ENCODE measurements around the gene IRX6. TPM values are rescaled to one million over a fixed set of nuclear protein-coding genes. Genes with fewer than 3 reads are reported as not detected.

Gene IRX6
- polyA plus RNA-seq, 4 donors: 0.30 TPM; not detected in 3

- no peak overlapping the region for H3K4me3 ChIP-seq (ENCODE audit: low read depth in 1 of 3, low read length in 3 of 3)
- no peak overlapping the region for H3K27ac ChIP-seq (ENCODE audit: low read depth in 1 of 3, low read length in 2 of 3)
- H3K4me1 ChIP-seq (ENCODE audit: control insufficient read depth in 3 of 3, insufficient read depth in 2 of 3, low read depth in 1 of 3, low read length in 2 of 3): no peaks in the 10 kb centered on the region
- WGBS, 3 donors: 9 to 16% (median 10%) methylated on average over 12 of the region's 12 CpGs
- FAIRE-seq (no peak), DNase-seq (no peak)
- H3K27me3 ChIP-seq (ENCODE audit: control insufficient read depth in 3 of 3, insufficient read depth in 3 of 3, low read length in 3 of 3): peaks cover 5 to 67% (median 45%) of the 10 kb centered on the region in 3 donors
- H3K36me3 ChIP-seq (ENCODE audit: control insufficient read depth in 3 of 3, insufficient read depth in 2 of 3, low read depth in 1 of 3, low read length in 3 of 3): no peaks in the 10 kb centered on the region
- no peaks in the 10 kb centered on the region for H3K9me3 ChIP-seq (ENCODE audit: control insufficient read depth in 2 of 2, insufficient read depth in 1 of 2, low read depth in 1 of 2, low read length in 1 of 2)
These were observed 1.6 kb downstream of the IRX6 start for GRCh38 chr16:55325458-55326109.

- no peak for FAIRE-seq
- Histone ChIP-seq H3K4me3 (ENCODE audit: low read depth in 1 of 3, low read length in 3 of 3) (no peak overlapping the region), H3K27me3 (ENCODE audit: control insufficient read depth in 3 of 3, insufficient read depth in 3 of 3, low read length in 3 of 3) (peaks cover 5 to 76% (median 53%) of the 10 kb centered on the region in 3 donors), H3K36me3 (ENCODE audit: control insufficient read depth in 3 of 3, insufficient read depth in 2 of 3, low read depth in 1 of 3, low read length in 3 of 3) (no peaks in the 10 kb centered on the region), H3K4me1 (ENCODE audit: control insufficient read depth in 3 of 3, insufficient read depth in 2 of 3, low read depth in 1 of 3, low read length in 2 of 3) (no peaks in the 10 kb centered on the region), H3K9me3 (ENCODE audit: control insufficient read depth in 2 of 2, insufficient read depth in 1 of 2, low read depth in 1 of 2, low read length in 1 of 2) (no peaks in the 10 kb centered on the region), H3K27ac (ENCODE audit: low read depth in 1 of 3, low read length in 2 of 3) (no peak overlapping the region)
- DNase-seq: no peak
- WGBS, 3 donors: 12 to 19% (median 17%) methylated on average over 21 of the region's 21 CpGs
These were observed 2.5 kb downstream of the IRX6 start for GRCh38 chr16:55326261-55327092.

- DNase-seq (no peak), FAIRE-seq (no peak)
- WGBS, 3 donors: 7 to 12% (median 11%) methylated on average over 52 to 55 of the region's 55 CpGs
- Histone ChIP-seq H3K4me3 (ENCODE audit: low read depth in 1 of 3, low read length in 3 of 3) (no peak overlapping the region), H3K27me3 (ENCODE audit: control insufficient read depth in 3 of 3, insufficient read depth in 3 of 3, low read length in 3 of 3) (peaks cover 5 to 80% (median 50%) of the 10 kb centered on the region in 3 donors), H3K9me3 (ENCODE audit: control insufficient read depth in 2 of 2, insufficient read depth in 1 of 2, low read depth in 1 of 2, low read length in 1 of 2) (no peaks in the 10 kb centered on the region), H3K36me3 (ENCODE audit: control insufficient read depth in 3 of 3, insufficient read depth in 2 of 3, low read depth in 1 of 3, low read length in 3 of 3) (no peaks in the 10 kb centered on the region), H3K4me1 (ENCODE audit: control insufficient read depth in 3 of 3, insufficient read depth in 2 of 3, low read depth in 1 of 3, low read length in 2 of 3) (no peaks in the 10 kb centered on the region), H3K27ac (ENCODE audit: low read depth in 1 of 3, low read length in 2 of 3) (no peak overlapping the region)
These were observed 4.9 kb downstream of the IRX6 start for GRCh38 chr16:55328611-55329569.

GRCh38 chr16:55329791-55330428, 5.9 kb downstream of the IRX6 start:
- no peaks in the 10 kb centered on the region for H3K9me3 ChIP-seq (ENCODE audit: control insufficient read depth in 2 of 2, insufficient read depth in 1 of 2, low read depth in 1 of 2, low read length in 1 of 2)
- no peaks in the 10 kb centered on the region for H3K4me1 ChIP-seq (ENCODE audit: control insufficient read depth in 3 of 3, insufficient read depth in 2 of 3, low read depth in 1 of 3, low read length in 2 of 3)
- no peak for FAIRE-seq
- H3K27ac ChIP-seq (ENCODE audit: low read depth in 1 of 3, low read length in 2 of 3): no peak overlapping the region
- no peaks in the 10 kb centered on the region for H3K36me3 ChIP-seq (ENCODE audit: control insufficient read depth in 3 of 3, insufficient read depth in 2 of 3, low read depth in 1 of 3, low read length in 3 of 3)
- DNase-seq: no peak
- H3K4me3 ChIP-seq (ENCODE audit: low read depth in 1 of 3, low read length in 3 of 3): no peak overlapping the region
- peaks cover 2 to 73% (median 47%) of the 10 kb centered on the region in 3 donors for H3K27me3 ChIP-seq (ENCODE audit: control insufficient read depth in 3 of 3, insufficient read depth in 3 of 3, low read length in 3 of 3)
- 31 to 39% (median 32%) methylated on average over 8 of the region's 8 CpGs for WGBS, 3 donors

GRCh38 chr16:55330781-55331647, 7.0 kb downstream of the IRX6 start:
- no peaks in the 10 kb centered on the region for H3K4me1 ChIP-seq (ENCODE audit: control insufficient read depth in 3 of 3, insufficient read depth in 2 of 3, low read depth in 1 of 3, low read length in 2 of 3)
- WGBS, 3 donors: 6 to 12% (median 8%) methylated on average over 53 of the region's 53 CpGs
- H3K27ac ChIP-seq (ENCODE audit: low read depth in 1 of 3, low read length in 2 of 3): no peak overlapping the region
- H3K4me3 ChIP-seq (ENCODE audit: low read depth in 1 of 3, low read length in 3 of 3): no peak overlapping the region
- DNase-seq: no peak
- FAIRE-seq: no peak
- H3K9me3 ChIP-seq (ENCODE audit: control insufficient read depth in 2 of 2, insufficient read depth in 1 of 2, low read depth in 1 of 2, low read length in 1 of 2): no peaks in the 10 kb centered on the region
- no peaks in the 10 kb centered on the region for H3K36me3 ChIP-seq (ENCODE audit: control insufficient read depth in 3 of 3, insufficient read depth in 2 of 3, low read depth in 1 of 3, low read length in 3 of 3)
- peaks cover 0 to 64% (median 40%) of the 10 kb centered on the region in 3 donors for H3K27me3 ChIP-seq (ENCODE audit: control insufficient read depth in 3 of 3, insufficient read depth in 3 of 3, low read length in 3 of 3)

- H3K4me1 ChIP-seq (ENCODE audit: control insufficient read depth in 3 of 3, insufficient read depth in 2 of 3, low read depth in 1 of 3, low read length in 2 of 3): no peaks in the 10 kb centered on the region
- DNase-seq (no peak), FAIRE-seq (no peak)
- no peaks in the 10 kb centered on the region for H3K36me3 ChIP-seq (ENCODE audit: control insufficient read depth in 3 of 3, insufficient read depth in 2 of 3, low read depth in 1 of 3, low read length in 3 of 3)
- H3K4me3 ChIP-seq (ENCODE audit: low read depth in 1 of 3, low read length in 3 of 3): no peak overlapping the region
- peaks cover 0 to 61% (median 40%) of the 10 kb centered on the region in 3 donors for H3K27me3 ChIP-seq (ENCODE audit: control insufficient read depth in 3 of 3, insufficient read depth in 3 of 3, low read length in 3 of 3)
- H3K27ac ChIP-seq (ENCODE audit: low read depth in 1 of 3, low read length in 2 of 3): no peak overlapping the region
- H3K9me3 ChIP-seq (ENCODE audit: control insufficient read depth in 2 of 2, insufficient read depth in 1 of 2, low read depth in 1 of 2, low read length in 1 of 2): no peaks in the 10 kb centered on the region
- 9 to 14% (median 12%) methylated on average over 28 of the region's 28 CpGs for WGBS, 3 donors
These were observed 7.7 kb downstream of the IRX6 start for GRCh38 chr16:55331648-55332185.

- FAIRE-seq (no peak), DNase-seq (no peak)
- Histone ChIP-seq H3K4me3 (ENCODE audit: low read depth in 1 of 3, low read length in 3 of 3) (no peak overlapping the region), H3K36me3 (ENCODE audit: control insufficient read depth in 3 of 3, insufficient read depth in 2 of 3, low read depth in 1 of 3, low read length in 3 of 3) (no peaks in the 10 kb centered on the region), H3K9me3 (ENCODE audit: control insufficient read depth in 2 of 2, insufficient read depth in 1 of 2, low read depth in 1 of 2, low read length in 1 of 2) (no peaks in the 10 kb centered on the region), H3K27me3 (ENCODE audit: control insufficient read depth in 3 of 3, insufficient read depth in 3 of 3, low read length in 3 of 3) (peaks cover 0 to 43% (median 26%) of the 10 kb centered on the region in 3 donors), H3K27ac (ENCODE audit: low read depth in 1 of 3, low read length in 2 of 3) (no peak overlapping the region), H3K4me1 (ENCODE audit: control insufficient read depth in 3 of 3, insufficient read depth in 2 of 3, low read depth in 1 of 3, low read length in 2 of 3) (no peaks in the 10 kb centered on the region)
- WGBS, 3 donors: 41 to 65% (median 59%) methylated on average over 2 of the region's 2 CpGs
These were observed 9.7 kb downstream of the IRX6 start for GRCh38 chr16:55333684-55334083.
